ENCODE measurements around the gene CD2BP2. TPM values are rescaled to one million over a fixed set of nuclear protein-coding genes. Genes with fewer than 3 reads are reported as not detected.

The CD2BP2 gene
- total and polyA plus RNA-seq, 2 of the 13 experiments (the other 11 are each of a cell fraction or from before 2014, with no cell fraction given), result 24.9 to 54.6 TPM

DNA sequence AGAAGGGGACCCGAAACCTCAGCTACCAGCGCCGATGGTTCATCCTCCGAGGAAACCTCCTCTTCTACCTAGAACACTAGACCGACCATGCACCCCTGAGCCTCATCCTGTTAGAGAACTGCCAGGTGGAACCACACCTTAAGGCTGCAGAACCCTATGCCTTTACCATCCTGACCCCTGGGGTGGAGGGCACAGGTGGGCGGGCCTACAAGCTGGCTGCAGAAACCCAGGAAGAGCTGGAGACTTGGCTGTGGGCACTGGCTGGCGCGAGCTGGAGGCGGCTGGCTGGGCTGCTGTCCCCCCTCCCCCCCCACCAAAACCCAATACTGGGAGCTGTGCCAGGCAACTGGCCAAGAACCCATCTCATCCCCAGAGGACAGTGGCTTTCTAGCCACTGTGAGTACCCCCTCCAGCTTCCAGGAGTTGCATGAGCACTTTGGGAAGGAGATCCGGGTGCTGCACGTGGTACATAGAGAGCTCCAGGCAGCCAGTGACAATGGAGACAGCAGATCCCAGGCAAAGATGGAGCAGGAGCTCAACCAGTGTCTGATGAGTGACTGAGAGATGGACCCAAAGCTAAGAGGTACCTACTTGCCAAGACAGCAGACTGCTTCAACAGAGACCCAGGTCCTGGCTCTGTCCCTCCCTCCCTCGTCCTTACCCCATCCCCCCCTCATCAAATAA is 1.4 kb upstream of the CD2BP2 start (continued):
- no peak for TF ChIP-seq ZNF136 (CRISPR knock-in tag; IDR thresholded peaks at IDR 0.05; ENCODE audit: low read depth)
- 0 out of 2 replicates have a peak, but pooled peaks have one; percentile 0 for TF ChIP-seq ZNF20 (CRISPR knock-in tag; IDR thresholded peaks at IDR 0.05)
- no peak for TF ChIP-seq KAT7 (CRISPR knock-in tag; IDR thresholded peaks at IDR 0.05; ENCODE audit: borderline replicate concordance)
- TF ChIP-seq, protein P1, sequence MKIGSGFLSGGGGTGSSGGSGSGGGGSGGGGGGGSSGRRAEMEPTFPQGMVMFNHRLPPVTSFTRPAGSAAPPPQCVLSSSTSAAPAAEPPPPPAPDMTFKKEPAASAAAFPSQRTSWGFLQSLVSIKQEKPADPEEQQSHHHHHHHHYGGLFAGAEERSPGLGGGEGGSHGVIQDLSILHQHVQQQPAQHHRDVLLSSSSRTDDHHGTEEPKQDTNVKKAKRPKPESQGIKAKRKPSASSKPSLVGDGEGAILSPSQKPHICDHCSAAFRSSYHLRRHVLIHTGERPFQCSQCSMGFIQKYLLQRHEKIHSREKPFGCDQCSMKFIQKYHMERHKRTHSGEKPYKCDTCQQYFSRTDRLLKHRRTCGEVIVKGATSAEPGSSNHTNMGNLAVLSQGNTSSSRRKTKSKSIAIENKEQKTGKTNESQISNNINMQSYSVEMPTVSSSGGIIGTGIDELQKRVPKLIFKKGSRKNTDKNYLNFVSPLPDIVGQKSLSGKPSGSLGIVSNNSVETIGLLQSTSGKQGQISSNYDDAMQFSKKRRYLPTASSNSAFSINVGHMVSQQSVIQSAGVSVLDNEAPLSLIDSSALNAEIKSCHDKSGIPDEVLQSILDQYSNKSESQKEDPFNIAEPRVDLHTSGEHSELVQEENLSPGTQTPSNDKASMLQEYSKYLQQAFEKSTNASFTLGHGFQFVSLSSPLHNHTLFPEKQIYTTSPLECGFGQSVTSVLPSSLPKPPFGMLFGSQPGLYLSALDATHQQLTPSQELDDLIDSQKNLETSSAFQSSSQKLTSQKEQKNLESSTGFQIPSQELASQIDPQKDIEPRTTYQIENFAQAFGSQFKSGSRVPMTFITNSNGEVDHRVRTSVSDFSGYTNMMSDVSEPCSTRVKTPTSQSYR (CRISPR knock-in tag; IDR thresholded peaks at IDR 0.05; ENCODE audit: borderline replicate concordance), result no peak
- no peak for TF ChIP-seq ZBTB7A (CRISPR knock-in tag; IDR thresholded peaks at IDR 0.05)
- no peak for TF ChIP-seq THAP8 (CRISPR knock-in tag; IDR thresholded peaks at IDR 0.05; ENCODE audit: borderline replicate concordance)
- no peak for TF ChIP-seq JUNB (CRISPR knock-in tag; IDR thresholded peaks at IDR 0.05; ENCODE audit: borderline replicate concordance)
- TF ChIP-seq SOX5 (CRISPR knock-in tag; IDR thresholded peaks at IDR 0.05; ENCODE audit: borderline replicate concordance), result no peak

DNA sequence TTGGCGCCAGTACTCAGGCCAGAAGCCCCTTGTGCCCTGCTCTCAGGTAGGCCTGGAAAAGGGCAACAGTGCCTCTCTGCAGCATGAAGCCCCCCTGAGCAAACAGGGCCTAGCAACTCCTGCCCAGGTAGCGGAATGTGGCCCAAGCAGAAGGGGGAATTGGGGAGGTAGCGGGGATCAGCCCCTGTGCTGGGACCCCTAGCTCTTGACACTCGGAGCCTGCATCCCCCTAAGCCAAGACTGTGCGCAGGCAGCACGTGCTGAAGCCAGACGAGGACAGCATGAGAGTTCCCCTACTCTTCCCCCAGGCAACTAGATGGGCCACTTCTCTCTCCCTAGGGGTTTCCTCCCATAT is 823 bp upstream of the CD2BP2 start:
- Histone ChIP-seq H3K4me3 (replicated peaks in 1 of 3; ENCODE audit: insufficient read depth in 1 of 3, low read depth in 2 of 3, low read length in 3 of 3) (peak overlapping the region; percentile 64 to 94 (median 88)), H3K4me2 (ENCODE audit: low read depth, low read length) (peak overlapping the region; percentile 95), H3K27me3 (ENCODE audit: control insufficient read depth in 1 of 2, insufficient read depth in 2 of 2, low read length in 2 of 2) (no peaks in the 10 kb centered on the region; a peak in 1 of 5 replicates), H4K20me1 (ENCODE audit: insufficient read depth, low read length) (no peaks in the 10 kb centered on the region), H3K27ac (ENCODE audit: extremely low read length, insufficient read depth, low read length) (peak overlapping the region; percentile 92), H2AFZ (ENCODE audit: low read length) (no peak overlapping the region), H3K36me3 (replicated peaks in 1 of 2; ENCODE audit: control insufficient read depth in 1 of 2, insufficient read depth in 2 of 2, low read length in 2 of 2) (peaks cover 10 to 52% of the 10 kb centered on the region in 2 experiments), H3K9ac (ENCODE audit: insufficient read depth, low read depth, low read length) (peak overlapping the region; percentile 84), H3K79me2 (ENCODE audit: insufficient read depth, low read length) (peaks cover 23% of the 10 kb centered on the region), H3K9me3 (ENCODE audit: low read length) (no peaks in the 10 kb centered on the region), H3K4me1 (ENCODE audit: insufficient read depth, low read length) (peaks cover 52% of the 10 kb centered on the region)
- DNase-seq (ENCODE audit: low spot score) (no peak), ATAC-seq (no peak; the same call in 2 of the 3 replicates), FAIRE-seq (no peak)
- ChIA-PET CTCF (ENCODE audit: low intra/inter-chr PET ratio, low total read pairs) (no interaction called here), POLR2A (interaction anchor here (0.6 to 6.7 kb wide), 18 partner anchors 9 to 303 kb away, joined by 3 to 94 read pairs (median 5); partner anchors contain the start of genes DCTPP1, FBRS, TBC1D10B and ZNF48)
- in situ Hi-C loops (cut with HindIII; ENCODE audit: extremely low pct_ligation_motif_present, low pct_unique_long_range_greater_than_20kb), result loop anchor here (10.0 kb wide), 1 partner anchor 259 kb away; the partner anchor contains the start of gene ZNF689
- WGBS (ENCODE audit: low lambda C conversion rate), result 25% methylated on average over 4 of the region's 7 CpGs
- BruUV-seq (replicated peaks), result no TSS peak
- intact Hi-C loops (cut with micrococcal nuclease; ENCODE audit: unreplicated experiment), result loop anchor here (1.0 to 2.0 kb wide), 3 partner anchors 21 to 53 kb away; partner anchors contain the start of gene ZNF48
- TF ChIP-seq HES4 (CRISPR knock-in tag; IDR thresholded peaks at IDR 0.05; ENCODE audit: borderline replicate concordance) (peak; percentile 22; the same call in 1 of the 2 replicates), HIC2 (CRISPR knock-in tag; IDR thresholded peaks at IDR 0.05; ENCODE audit: low read depth) (peak; percentile 31; the same call in 1 of the 2 replicates), ZBTB38 (CRISPR knock-in tag; IDR thresholded peaks at IDR 0.05) (peak; percentile 12; the same call in 1 of the 2 replicates), CENPX (CRISPR knock-in tag; IDR thresholded peaks at IDR 0.05) (no peak), POLR2G (IDR thresholded peaks at IDR 0.05; ENCODE audit: low read depth, low read length) (peak; percentile 17; the same call in 1 of the 2 replicates), STAT5B (CRISPR knock-in tag; IDR thresholded peaks at IDR 0.05) (0 out of 2 replicates have a peak, but pooled peaks have one; percentile 4), ZNF33B (CRISPR knock-in tag; IDR thresholded peaks at IDR 0.05) (peak; percentile 76; the same call in 1 of the 2 replicates), ZNF546 (CRISPR knock-in tag; conservative IDR thresholded peaks at IDR 0.05) (no peak), RBM22 (optimal IDR thresholded peaks at IDR 0.05; ENCODE audit: low read length) (peak; percentile 10), ZNF451 (CRISPR knock-in tag; IDR thresholded peaks at IDR 0.05) (peak; percentile 77)
